IMR-90 (cell line): ENCODE measurements around the gene IL36RN.

Source experiments
- BHLHE40 ChIP-seq: fragments of 150-350 bp; IDR thresholded peaks from 2 replicates; pipeline ENCODE4 v1.6.1; 2016; ENCODE audit warnings: mild to moderate bottlenecking, low read depth, low read length
- CEBPB ChIP-seq: IDR thresholded peaks from 2 replicates; pipeline ENCODE4 v1.6.1; 2012; ENCODE audit warnings: low read depth, low read length, improper control_type of control experiment
- CHD1 ChIP-seq: IDR thresholded peaks from 2 replicates; pipeline ENCODE4 v1.6.1; 2012; ENCODE audit warnings: low read depth, low read length, improper control_type of control experiment
- MAZ ChIP-seq: IDR thresholded peaks from 2 replicates; pipeline ENCODE4 v1.6.1; 2012; ENCODE audit warnings: low read depth, mild to moderate bottlenecking, low read length, improper control_type of control experiment, moderate library complexity, borderline replicate concordance
- MXI1 ChIP-seq: IDR thresholded peaks from 2 replicates; pipeline ENCODE4 v1.6.1; 2012; ENCODE audit warnings: low read depth, mild to moderate bottlenecking, low read length, moderate library complexity, borderline replicate concordance
- POLR2A ChIP-seq: IDR thresholded peaks from 2 replicates; pipeline ENCODE4 v1.6.1; 2012; ENCODE audit warnings: mild to moderate bottlenecking, low read depth, low read length
- RAD21 ChIP-seq: IDR thresholded peaks from 2 replicates; pipeline ENCODE4 v1.6.1; 2012; ENCODE audit warnings: low read length, improper control_type of control experiment
- RCOR1 ChIP-seq: IDR thresholded peaks from 2 replicates; pipeline ENCODE4 v1.6.1; 2012; ENCODE audit warnings: mild to moderate bottlenecking, low read length, improper control_type of control experiment; ENCODE audit not compliant: insufficient replicate concordance
- RFX5 ChIP-seq: IDR thresholded peaks from 2 replicates; pipeline ENCODE4 v1.8.0; 2012; ENCODE audit warnings: low read depth, mild to moderate bottlenecking, low read length, moderate library complexity
- SMC3 ChIP-seq: fragments of 150-350 bp; IDR thresholded peaks from 2 replicates; pipeline ENCODE4 v1.6.1; 2016; ENCODE audit warnings: low read depth, mild to moderate bottlenecking, antibody characterized with exemption, low read length, moderate library complexity
- TF ChIP-seq, protein P1 (sequence below): conservative IDR thresholded peaks from 2 replicates; pipeline ENCODE4 v1.5.1; 2012; ENCODE audit warnings: mild to moderate bottlenecking, low read depth, low read length, improper control_type of control experiment
- TF ChIP-seq, protein P2 (sequence below): fragments of 150-350 bp; IDR thresholded peaks from 2 replicates; pipeline ENCODE4 v1.6.1; 2017; ENCODE audit warnings: mild to moderate bottlenecking, antibody characterized with exemption, low read length, low read depth
- TF ChIP-seq, protein P3 (sequence below): fragments of 150-350 bp; IDR thresholded peaks from 2 replicates; pipeline ENCODE4 v1.6.1; 2016; ENCODE audit warnings: low read depth, mild to moderate bottlenecking, low read length, moderate library complexity, borderline replicate concordance

DNA sequence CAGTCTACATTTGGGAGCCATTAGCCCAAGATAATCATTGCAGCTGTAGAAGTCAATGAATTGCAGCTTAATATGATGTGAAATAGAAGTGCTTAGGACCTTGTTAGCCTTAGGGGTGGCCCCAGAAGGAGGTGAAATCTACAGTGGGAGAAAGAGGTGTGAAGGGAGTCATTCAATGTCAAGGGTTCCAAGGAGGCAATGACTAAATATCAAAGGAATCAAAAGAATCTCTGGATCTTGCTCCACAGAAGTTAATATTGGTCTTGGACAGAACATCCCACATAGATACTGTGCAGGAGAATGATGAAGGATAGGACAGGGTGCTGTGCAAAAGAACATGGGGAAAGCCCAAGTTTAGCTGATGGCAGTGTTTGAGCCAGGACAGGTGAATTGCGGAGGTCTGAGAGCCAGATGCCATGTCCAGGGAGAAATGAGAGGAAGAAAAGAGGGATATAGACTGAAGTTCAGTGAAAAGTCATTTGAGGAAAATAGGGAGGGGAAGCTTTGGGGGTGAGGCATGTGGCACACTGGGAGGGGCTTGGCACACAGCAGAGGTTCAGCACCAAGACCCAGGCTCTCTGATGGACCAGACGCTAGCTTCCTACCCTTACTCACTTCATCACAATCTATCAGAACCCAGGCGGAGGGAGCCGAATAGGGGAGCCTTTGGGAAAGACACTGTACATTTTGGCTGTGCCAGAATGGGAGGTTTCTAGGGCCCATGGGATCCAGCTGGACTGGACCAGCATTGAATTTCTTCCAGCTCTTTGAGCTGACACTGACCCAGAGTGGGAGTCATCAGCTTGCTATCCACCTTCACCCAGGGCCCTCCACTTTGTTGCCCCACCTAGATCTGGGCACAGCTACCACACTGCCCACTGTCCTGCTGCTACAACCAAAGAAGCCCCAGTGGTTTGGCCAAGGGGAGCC lies 10.9 kb downstream of the IL36RN start:
- TF ChIP-seq, protein P1, sequence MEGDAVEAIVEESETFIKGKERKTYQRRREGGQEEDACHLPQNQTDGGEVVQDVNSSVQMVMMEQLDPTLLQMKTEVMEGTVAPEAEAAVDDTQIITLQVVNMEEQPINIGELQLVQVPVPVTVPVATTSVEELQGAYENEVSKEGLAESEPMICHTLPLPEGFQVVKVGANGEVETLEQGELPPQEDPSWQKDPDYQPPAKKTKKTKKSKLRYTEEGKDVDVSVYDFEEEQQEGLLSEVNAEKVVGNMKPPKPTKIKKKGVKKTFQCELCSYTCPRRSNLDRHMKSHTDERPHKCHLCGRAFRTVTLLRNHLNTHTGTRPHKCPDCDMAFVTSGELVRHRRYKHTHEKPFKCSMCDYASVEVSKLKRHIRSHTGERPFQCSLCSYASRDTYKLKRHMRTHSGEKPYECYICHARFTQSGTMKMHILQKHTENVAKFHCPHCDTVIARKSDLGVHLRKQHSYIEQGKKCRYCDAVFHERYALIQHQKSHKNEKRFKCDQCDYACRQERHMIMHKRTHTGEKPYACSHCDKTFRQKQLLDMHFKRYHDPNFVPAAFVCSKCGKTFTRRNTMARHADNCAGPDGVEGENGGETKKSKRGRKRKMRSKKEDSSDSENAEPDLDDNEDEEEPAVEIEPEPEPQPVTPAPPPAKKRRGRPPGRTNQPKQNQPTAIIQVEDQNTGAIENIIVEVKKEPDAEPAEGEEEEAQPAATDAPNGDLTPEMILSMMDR = no peak
- TF ChIP-seq RFX5 = no peak
- no peak for TF ChIP-seq POLR2A
- no peak for TF ChIP-seq RAD21
- TF ChIP-seq BHLHE40 = no peak
- TF ChIP-seq MAZ = no peak
- no peak for TF ChIP-seq SMC3
- TF ChIP-seq, protein P2, sequence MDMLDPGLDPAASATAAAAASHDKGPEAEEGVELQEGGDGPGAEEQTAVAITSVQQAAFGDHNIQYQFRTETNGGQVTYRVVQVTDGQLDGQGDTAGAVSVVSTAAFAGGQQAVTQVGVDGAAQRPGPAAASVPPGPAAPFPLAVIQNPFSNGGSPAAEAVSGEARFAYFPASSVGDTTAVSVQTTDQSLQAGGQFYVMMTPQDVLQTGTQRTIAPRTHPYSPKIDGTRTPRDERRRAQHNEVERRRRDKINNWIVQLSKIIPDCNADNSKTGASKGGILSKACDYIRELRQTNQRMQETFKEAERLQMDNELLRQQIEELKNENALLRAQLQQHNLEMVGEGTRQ = no peak
- TF ChIP-seq CHD1 = no peak
- TF ChIP-seq RCOR1 = no peak
- TF ChIP-seq CEBPB = no peak
- no peak for TF ChIP-seq MXI1
- TF ChIP-seq, protein P3, sequence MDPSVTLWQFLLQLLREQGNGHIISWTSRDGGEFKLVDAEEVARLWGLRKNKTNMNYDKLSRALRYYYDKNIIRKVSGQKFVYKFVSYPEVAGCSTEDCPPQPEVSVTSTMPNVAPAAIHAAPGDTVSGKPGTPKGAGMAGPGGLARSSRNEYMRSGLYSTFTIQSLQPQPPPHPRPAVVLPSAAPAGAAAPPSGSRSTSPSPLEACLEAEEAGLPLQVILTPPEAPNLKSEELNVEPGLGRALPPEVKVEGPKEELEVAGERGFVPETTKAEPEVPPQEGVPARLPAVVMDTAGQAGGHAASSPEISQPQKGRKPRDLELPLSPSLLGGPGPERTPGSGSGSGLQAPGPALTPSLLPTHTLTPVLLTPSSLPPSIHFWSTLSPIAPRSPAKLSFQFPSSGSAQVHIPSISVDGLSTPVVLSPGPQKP = no peak
